Tibial nerve (tissue), 4 donors: Measurements from ENCODE around the gene CYLD. TPM values are rescaled to one million over a fixed set of nuclear protein-coding genes. Genes with fewer than 3 reads are reported as not detected.

Experiments
- DNase-seq, 2 donors: peaks; one replicate each; pipeline ENCODE4 v3.0.0-alpha.2; 2019; ENCODE audit warnings: low spot score in 2 of 2
- H3K27ac ChIP-seq, 4 donors: fragments of 200-600 bp; sonication (generic) in 3 of 4; one replicate each; pipeline ENCODE4 v1.5.1; 2017 to 2019; ENCODE audit warnings: mild to moderate bottlenecking in 1 of 4
- H3K27me3 ChIP-seq, 2 donors: fragments of 200-600 bp; sonication (generic) in 1 of 2; one replicate each; pipeline versions ENCODE4 v1.5.1 to v1.6.0; 2017 to 2019
- H3K36me3 ChIP-seq, 3 donors: fragments of 200-600 bp; sonication (generic); one replicate each; pipeline ENCODE4 v1.5.1; 2018 to 2019
- H3K4me1 ChIP-seq, 4 donors: fragments of 200-600 bp; sonication (generic) in 3 of 4; one replicate each; pipeline ENCODE4 v1.5.1; 2017 to 2019
- H3K4me3 ChIP-seq, 4 donors: fragments of 200-600 bp; sonication (generic) in 3 of 4; one replicate each; pipeline ENCODE4 v1.5.1; 2017 to 2019; ENCODE audit warnings: mild to moderate bottlenecking in 1 of 4, moderate library complexity in 1 of 4
- H3K9me3 ChIP-seq, 4 donors: fragments of 200-600 bp; sonication (generic) in 3 of 4; one replicate each; pipeline ENCODE4 v1.5.1; 2017 to 2019
- EP300 ChIP-seq, 2 donors: sonication (generic); formaldehyde crosslinking; IDR thresholded peaks; one replicate each; pipeline ENCODE4 v1.6.1; 2017; ENCODE audit warnings: antibody characterized with exemption in 2 of 2, mild to moderate bottlenecking in 1 of 2
- POLR2A ChIP-seq, 2 donors: fragments of 450-650 bp; IDR thresholded peaks; one replicate each; pipeline ENCODE4 v1.6.1; 2017; ENCODE audit warnings: antibody characterized with exemption in 2 of 2, mild to moderate bottlenecking in 2 of 2, moderate library complexity in 2 of 2
- WGBS, 2 donors: methylation state at CpG; one replicate each; pipeline ENCODE4 v1.1.5; 2018; 5-methylcytosine and 5-hydroxymethylcytosine counted together
- total RNA-seq, 4 donors: library from RNA; depleted of rRNA; stranded (reverse); fragments of >200 nt; gene quantifications; one replicate each; pipeline ENCODE4 v1.1.0, GENCODE V29; 2016
- TF ChIP-seq, protein P1 (sequence below), 5 experiments: fragments of 200-600 bp in 3 of 5; fragments of 450-650 bp in 2 of 5; sonication (generic) in 3 of 5; IDR thresholded peaks; one replicate each; pipeline ENCODE4 v1.5.1; 2016 to 2019; ENCODE audit warnings: antibody characterized with exemption in 5 of 5, mild to moderate bottlenecking in 3 of 5, moderate library complexity in 2 of 5

CYLD gene
- total RNA-seq, 4 donors from 2014 or later = 23.7 to 52.7 (median 38.3) TPM

DNA sequence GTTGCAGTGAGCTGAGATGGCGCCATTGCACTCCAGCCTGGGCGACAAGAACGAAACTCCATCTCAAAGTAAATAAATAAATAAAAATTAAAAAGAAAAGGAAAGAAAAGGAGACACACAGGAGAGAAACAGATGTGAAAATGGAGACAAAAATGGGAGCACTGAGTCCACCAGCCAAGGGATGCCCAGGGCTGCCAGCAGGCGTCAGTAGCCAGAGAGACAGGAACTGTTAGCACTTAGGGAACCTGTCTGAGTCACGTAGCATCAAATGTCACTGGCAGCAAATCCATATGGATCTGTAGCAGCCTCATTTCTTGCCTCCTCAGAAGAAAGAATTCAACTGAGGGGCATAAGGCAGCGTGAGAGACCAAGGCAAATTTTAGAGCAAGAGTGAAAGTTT, 79.7 kb downstream of the CYLD start:
- no peak for DNase-seq
- H3K36me3 ChIP-seq = no peaks in the 10 kb centered on the region
- H3K9me3 ChIP-seq = peaks cover 0 to 4% (median 0%) of the 10 kb centered on the region in 4 donors
- TF ChIP-seq EP300 (IDR thresholded peaks at IDR 0.05) (no peak), POLR2A (IDR thresholded peaks at IDR 0.05) (no peak)
- TF ChIP-seq, protein P1, sequence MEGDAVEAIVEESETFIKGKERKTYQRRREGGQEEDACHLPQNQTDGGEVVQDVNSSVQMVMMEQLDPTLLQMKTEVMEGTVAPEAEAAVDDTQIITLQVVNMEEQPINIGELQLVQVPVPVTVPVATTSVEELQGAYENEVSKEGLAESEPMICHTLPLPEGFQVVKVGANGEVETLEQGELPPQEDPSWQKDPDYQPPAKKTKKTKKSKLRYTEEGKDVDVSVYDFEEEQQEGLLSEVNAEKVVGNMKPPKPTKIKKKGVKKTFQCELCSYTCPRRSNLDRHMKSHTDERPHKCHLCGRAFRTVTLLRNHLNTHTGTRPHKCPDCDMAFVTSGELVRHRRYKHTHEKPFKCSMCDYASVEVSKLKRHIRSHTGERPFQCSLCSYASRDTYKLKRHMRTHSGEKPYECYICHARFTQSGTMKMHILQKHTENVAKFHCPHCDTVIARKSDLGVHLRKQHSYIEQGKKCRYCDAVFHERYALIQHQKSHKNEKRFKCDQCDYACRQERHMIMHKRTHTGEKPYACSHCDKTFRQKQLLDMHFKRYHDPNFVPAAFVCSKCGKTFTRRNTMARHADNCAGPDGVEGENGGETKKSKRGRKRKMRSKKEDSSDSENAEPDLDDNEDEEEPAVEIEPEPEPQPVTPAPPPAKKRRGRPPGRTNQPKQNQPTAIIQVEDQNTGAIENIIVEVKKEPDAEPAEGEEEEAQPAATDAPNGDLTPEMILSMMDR (IDR thresholded peaks at IDR 0.05) = no peak
- WGBS, 2 donors = 75 to 82% methylated on average over 6 of the region's 6 CpGs
- H3K27ac ChIP-seq = no peak overlapping the region
- no peaks in the 10 kb centered on the region for H3K27me3 ChIP-seq
- no peak overlapping the region for H3K4me3 ChIP-seq
- no peaks in the 10 kb centered on the region for H3K4me1 ChIP-seq

GRCh38 chr16:50822671-50823070, 80.8 kb downstream of the CYLD start:
- TF ChIP-seq EP300 (IDR thresholded peaks at IDR 0.05) (no peak), POLR2A (IDR thresholded peaks at IDR 0.05) (no peak)
- TF ChIP-seq, protein P1 (IDR thresholded peaks at IDR 0.05) = no peak
- Histone ChIP-seq H3K4me1 (no peaks in the 10 kb centered on the region), H3K4me3 (no peak overlapping the region), H3K36me3 (no peaks in the 10 kb centered on the region), H3K27me3 (no peaks in the 10 kb centered on the region), H3K9me3 (peaks cover 0 to 4% (median 0%) of the 10 kb centered on the region in 4 donors), H3K27ac (no peak overlapping the region)
- 80 to 83% methylated on average over 9 of the region's 9 CpGs for whole genome bisulfite sequencing, 2 donors
- no peak for DNase-seq

DNA sequence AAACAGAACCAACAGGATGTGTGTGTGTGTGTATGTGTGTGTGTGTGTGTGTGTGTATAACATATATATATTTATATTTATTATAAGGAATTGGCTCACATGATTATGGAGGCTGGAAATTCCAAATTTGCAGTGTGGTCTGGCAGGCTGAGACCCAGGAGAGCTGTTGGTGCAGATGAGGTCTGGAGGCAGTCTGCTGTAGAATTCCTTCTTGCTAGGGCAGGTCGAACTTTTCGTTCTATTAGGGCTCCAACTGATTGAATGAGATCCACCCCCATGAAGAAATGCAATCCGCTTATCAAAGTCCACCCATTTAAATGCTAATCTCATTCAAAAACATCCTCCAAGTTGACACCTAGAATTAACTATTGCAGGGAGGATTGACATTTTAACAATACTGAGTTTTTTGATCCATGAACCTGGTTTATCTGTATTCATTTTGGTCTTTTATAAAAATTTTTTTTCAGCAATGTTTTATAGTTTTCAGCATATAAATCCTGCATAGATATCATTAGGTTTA, 85.0 kb downstream of the CYLD start:
- DNase-seq = no peak
- H3K9me3 ChIP-seq = peaks cover 0 to 4% (median 0%) of the 10 kb centered on the region in 4 donors
- TF ChIP-seq EP300 (IDR thresholded peaks at IDR 0.05) (no peak), POLR2A (IDR thresholded peaks at IDR 0.05) (no peak)
- TF ChIP-seq, protein P1 (IDR thresholded peaks at IDR 0.05) = no peak
- no peak overlapping the region for H3K4me3 ChIP-seq
- H3K27me3 ChIP-seq = no peaks in the 10 kb centered on the region
- H3K4me1 ChIP-seq = no peaks in the 10 kb centered on the region
- WGBS, 2 donors = 73 to 83% methylated on average over 3 of the region's 3 CpGs
- no peaks in the 10 kb centered on the region for H3K36me3 ChIP-seq
- H3K27ac ChIP-seq = no peak overlapping the region

DNA sequence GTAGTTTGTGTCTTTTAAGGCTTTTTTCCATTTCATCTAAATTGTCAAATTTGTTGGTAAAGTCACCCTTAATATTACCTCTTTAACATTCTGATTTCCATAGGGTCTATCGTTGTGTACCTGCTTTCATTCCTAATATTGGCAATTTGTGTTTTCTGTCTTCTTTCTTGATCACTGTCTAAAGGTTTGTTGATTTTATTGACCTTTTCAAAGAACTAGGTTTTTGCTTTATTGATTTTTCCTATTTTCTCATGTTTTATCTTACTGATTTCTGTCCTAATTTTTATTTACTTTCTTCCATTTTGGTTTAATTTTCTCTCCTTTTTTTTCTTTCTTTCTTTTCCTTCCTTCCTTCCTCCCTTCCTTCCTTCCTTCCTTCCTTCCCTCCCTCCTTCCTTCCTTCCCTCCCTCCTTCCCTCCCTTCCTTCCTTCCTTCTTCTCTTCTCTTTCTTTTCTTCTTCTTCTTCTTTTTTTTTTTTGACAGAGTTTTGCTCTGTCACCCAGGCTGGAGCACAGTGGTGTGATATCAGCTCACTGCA, 86.3 kb downstream of the CYLD start:
- 89 to 90% methylated on average over 1 of the region's 1 CpG for WGBS, 2 donors
- H3K4me3 ChIP-seq = no peak overlapping the region
- peaks cover 0 to 10% (median 0%) of the 10 kb centered on the region in 4 donors for H3K9me3 ChIP-seq
- no peaks in the 10 kb centered on the region for H3K27me3 ChIP-seq
- no peaks in the 10 kb centered on the region for H3K4me1 ChIP-seq
- H3K36me3 ChIP-seq = no peaks in the 10 kb centered on the region
- H3K27ac ChIP-seq = no peak overlapping the region
- TF ChIP-seq, protein P1 (IDR thresholded peaks at IDR 0.05) = no peak
- TF ChIP-seq EP300 (IDR thresholded peaks at IDR 0.05) = no peak
- no peak for DNase-seq

GRCh38 chr16:50830698-50831097, 88.8 kb downstream of the CYLD start:
- WGBS, 2 donors = 92 to 93% methylated on average over 5 of the region's 5 CpGs
- Histone ChIP-seq H3K4me1 (peaks cover 0 to under 1% (median 0%) of the 10 kb centered on the region in 4 donors), H3K27ac (no peak overlapping the region), H3K27me3 (no peaks in the 10 kb centered on the region), H3K4me3 (no peak overlapping the region), H3K36me3 (no peaks in the 10 kb centered on the region), H3K9me3 (peaks cover 0 to 6% (median 0%) of the 10 kb centered on the region in 4 donors)
- DNase-seq = no peak
- TF ChIP-seq, protein P1 (IDR thresholded peaks at IDR 0.05) = no peak
- TF ChIP-seq EP300 (IDR thresholded peaks at IDR 0.05) = no peak
- TF ChIP-seq POLR2A (IDR thresholded peaks at IDR 0.05) = no peak
